GM21825 (cell line): Measurements from ENCODE around the gene MTPN.

Experiments used
- ATAC-seq: cut with Tn5 transposase; IDR thresholded peaks from one replicate; pipeline ENCODE4 v1.9.1; 2021; ENCODE audit warnings: mild to moderate bottlenecking, moderate library complexity; ENCODE audit not compliant: unreplicated experiment

MTPN gene

GRCh38 chr7:135930565-135931461 lies 46.3 kb downstream of the MTPN start:
- no peak for ATAC-seq

- ATAC-seq, result no peak
Observed at GRCh38 chr7:135929722-135930141, 47.4 kb downstream of the MTPN start.

- ATAC-seq, result no peak
Observed at GRCh38 chr7:135929249-135929648, 47.9 kb downstream of the MTPN start.

- no peak for ATAC-seq
Observed at GRCh38 chr7:135928136-135928535, 49.0 kb downstream of the MTPN start.

- no peak for ATAC-seq
Observed at GRCh38 chr7:135925210-135925609, 51.9 kb downstream of the MTPN start.

- no peak for ATAC-seq
Observed at GRCh38 chr7:135924302-135924701, 52.9 kb downstream of the MTPN start.

GRCh38 chr7:135922263-135922662 lies 54.9 kb downstream of the MTPN start:
- ATAC-seq, result no peak

GRCh38 chr7:135920478-135920877 lies 56.7 kb downstream of the MTPN start:
- no peak for ATAC-seq

- no peak for ATAC-seq
Observed at GRCh38 chr7:135919071-135919841, 57.9 kb downstream of the MTPN start.

- ATAC-seq, result no peak
Observed at GRCh38 chr7:135918134-135918533, 59.0 kb downstream of the MTPN start.

GRCh38 chr7:135917721-135918120 lies 59.4 kb downstream of the MTPN start:
- no peak for ATAC-seq

- no peak for ATAC-seq
Observed at GRCh38 chr7:135914346-135914745, 62.8 kb downstream of the MTPN start.

- ATAC-seq, result no peak
Observed at GRCh38 chr7:135913404-135913803, 63.8 kb downstream of the MTPN start.

GRCh38 chr7:135911099-135911498 lies 66.1 kb downstream of the MTPN start:
- ATAC-seq, result no peak

- ATAC-seq, result no peak
Observed at GRCh38 chr7:135910393-135911036, 66.6 kb downstream of the MTPN start.

GRCh38 chr7:135905858-135906257 lies 71.3 kb downstream of the MTPN start:
- ATAC-seq, result no peak

- ATAC-seq, result no peak
Observed at GRCh38 chr7:135905355-135905754, 71.8 kb downstream of the MTPN start.

- no peak for ATAC-seq
Observed at GRCh38 chr7:135904282-135904681, 72.9 kb downstream of the MTPN start.

- ATAC-seq, result no peak
Observed at GRCh38 chr7:135901585-135902540, 75.3 kb downstream of the MTPN start.

GRCh38 chr7:135900065-135900546 lies 77.1 kb downstream of the MTPN start:
- ATAC-seq, result no peak
